ENCODE measurements around the gene KIF26B.
"Not testable (repeated sequence)": the region's sequence is repeated elsewhere in the genome, so short reads cannot be mapped to it uniquely, and the experiment has no call there.

Gene KIF26B

GRCh38 chr1:245671966-245672767 is 517.4 kb downstream of the KIF26B start:
- no peak for DNase-seq

- not testable (repeated sequence) for DNase-seq
These were observed 518.3 kb downstream of the KIF26B start for GRCh38 chr1:245672836-245673656.

- DNase-seq: no peak
These were observed 519.2 kb downstream of the KIF26B start for GRCh38 chr1:245673881-245674414.

GRCh38 chr1:245677461-245678240 is 522.9 kb downstream of the KIF26B start:
- no peak for DNase-seq

GRCh38 chr1:245678860-245679411 is 524.2 kb downstream of the KIF26B start:
- no peak for DNase-seq

- DNase-seq: no peak
These were observed 525.3 kb downstream of the KIF26B start for GRCh38 chr1:245679821-245680780.

GRCh38 chr1:245682638-245683628 is 528.1 kb downstream of the KIF26B start:
- DNase-seq: peak; percentile 87

GRCh38 chr1:245683676-245684075 is 528.9 kb downstream of the KIF26B start:
- peak; percentile 71 for DNase-seq

GRCh38 chr1:245684166-245684565 is 529.4 kb downstream of the KIF26B start:
- no peak for DNase-seq

GRCh38 chr1:245684571-245684970 is 529.8 kb downstream of the KIF26B start:
- no peak for DNase-seq

GRCh38 chr1:245685111-245685810 is 530.5 kb downstream of the KIF26B start:
- no peak for DNase-seq

- DNase-seq: no peak
These were observed 531.2 kb downstream of the KIF26B start for GRCh38 chr1:245686006-245686405.

- no peak for DNase-seq
These were observed 531.8 kb downstream of the KIF26B start for GRCh38 chr1:245686446-245687030.

- no peak for DNase-seq
These were observed 532.4 kb downstream of the KIF26B start for GRCh38 chr1:245687152-245687635.

- no peak for DNase-seq
These were observed 533.1 kb downstream of the KIF26B start for GRCh38 chr1:245687636-245688535.

GRCh38 chr1:245688536-245689453 is 534.0 kb downstream of the KIF26B start:
- DNase-seq: no peak
